IPS-11a (cell line): Measurements from ENCODE around the gene NCCRP1.

ENCODE experiments used
- H3K4me3 ChIP-seq: one replicate; pipeline ENCODE4 v1.5.1; 2013; ENCODE audit warnings: low read depth, low read length, control low read depth

Gene NCCRP1

GRCh38 chr19:39164289-39164688 lies 32.5 kb upstream of the NCCRP1 start:
- H3K4me3 ChIP-seq = no peak overlapping the region

GRCh38 chr19:39165857-39166256 lies 30.9 kb upstream of the NCCRP1 start:
- H3K4me3 ChIP-seq = no peak overlapping the region

- no peak overlapping the region for H3K4me3 ChIP-seq
These were observed 30.0 kb upstream of the NCCRP1 start for GRCh38 chr19:39166571-39167391.

GRCh38 chr19:39167461-39168257 lies 29.1 kb upstream of the NCCRP1 start:
- H3K4me3 ChIP-seq = no peak overlapping the region

- no peak overlapping the region for H3K4me3 ChIP-seq
These were observed 28.3 kb upstream of the NCCRP1 start for GRCh38 chr19:39168258-39169142.

GRCh38 chr19:39169143-39169810 lies 27.5 kb upstream of the NCCRP1 start:
- H3K4me3 ChIP-seq = no peak overlapping the region

GRCh38 chr19:39170386-39171231 lies 26.2 kb upstream of the NCCRP1 start:
- no peak overlapping the region for H3K4me3 ChIP-seq

GRCh38 chr19:39171479-39172465 lies 25.0 kb upstream of the NCCRP1 start:
- H3K4me3 ChIP-seq = no peak overlapping the region

GRCh38 chr19:39172700-39173501 lies 23.9 kb upstream of the NCCRP1 start:
- no peak overlapping the region for H3K4me3 ChIP-seq

GRCh38 chr19:39173502-39173991 lies 23.2 kb upstream of the NCCRP1 start:
- no peak overlapping the region for H3K4me3 ChIP-seq

GRCh38 chr19:39174142-39174541 lies 22.6 kb upstream of the NCCRP1 start:
- H3K4me3 ChIP-seq = no peak overlapping the region

- H3K4me3 ChIP-seq = no peak overlapping the region
These were observed 21.9 kb upstream of the NCCRP1 start for GRCh38 chr19:39174558-39175544.

GRCh38 chr19:39175564-39175963 lies 21.2 kb upstream of the NCCRP1 start:
- no peak overlapping the region for H3K4me3 ChIP-seq

GRCh38 chr19:39177110-39177699 lies 19.6 kb upstream of the NCCRP1 start:
- no peak overlapping the region for H3K4me3 ChIP-seq

GRCh38 chr19:39177736-39178135 lies 19.0 kb upstream of the NCCRP1 start:
- no peak overlapping the region for H3K4me3 ChIP-seq
